ENCODE measurements around the gene FEN1.

Gene FEN1

GRCh38 chr11:61776561-61777075 is 16.1 kb upstream of the FEN1 start:
- peak in 1 of 2 experiments; percentile 23 for DNase-seq

GRCh38 chr11:61777234-61778090 is 15.2 kb upstream of the FEN1 start:
- no peak for DNase-seq

GRCh38 chr11:61778357-61778886 is 14.3 kb upstream of the FEN1 start:
- DNase-seq, result no peak

GRCh38 chr11:61778920-61779650 is 13.6 kb upstream of the FEN1 start:
- no peak for DNase-seq

GRCh38 chr11:61779666-61780525 is 12.8 kb upstream of the FEN1 start:
- DNase-seq, result no peak

- DNase-seq, result no peak
Measured at GRCh38 chr11:61780581-61781162, 12.0 kb upstream of the FEN1 start.

- no peak for DNase-seq
Measured at GRCh38 chr11:61781585-61781984, 11.1 kb upstream of the FEN1 start.

GRCh38 chr11:61782299-61782698 is 10.4 kb upstream of the FEN1 start:
- DNase-seq, result no peak

- DNase-seq, result no peak
Measured at GRCh38 chr11:61782841-61783240, 9.9 kb upstream of the FEN1 start.

- DNase-seq, result no peak
Measured at GRCh38 chr11:61783717-61784505, 8.8 kb upstream of the FEN1 start.

- no peak for DNase-seq
Measured at GRCh38 chr11:61784506-61784805, 8.3 kb upstream of the FEN1 start.

GRCh38 chr11:61785837-61786402 is 6.8 kb upstream of the FEN1 start:
- no peak for DNase-seq

- peak in 1 of 2 experiments; percentile 11 for DNase-seq
Measured at GRCh38 chr11:61787928-61788491, 4.7 kb upstream of the FEN1 start.

- DNase-seq, result peak; percentile 22 to 49
Measured at GRCh38 chr11:61791737-61792309, 888 bp upstream of the FEN1 start.

- no peak for DNase-seq
Measured at GRCh38 chr11:61793083-61793828, 545 bp downstream of the FEN1 start.

GRCh38 chr11:61793829-61794204 is 1.1 kb downstream of the FEN1 start:
- DNase-seq, result no peak

GRCh38 chr11:61794579-61794978 is 1.9 kb downstream of the FEN1 start:
- DNase-seq, result no peak

- DNase-seq, result no peak
Measured at GRCh38 chr11:61795459-61795858, 2.7 kb downstream of the FEN1 start.

- no peak for DNase-seq
Measured at GRCh38 chr11:61795876-61796526, 3.3 kb downstream of the FEN1 start.

Measured in NCI-H1930 (cell line).